ENCODE data around the gene TMEM120B. TPM values are rescaled to one million over a fixed set of nuclear protein-coding genes. Genes with fewer than 3 reads are reported as not detected.

The TMEM120B gene
- total and polyA plus RNA-seq, 7 donors, result 11.0 to 29.7 (median 12.7) TPM

- DNase-seq (peak; percentile 58 to 84), ATAC-seq (peak in 3 of 4 donors; percentile 17 to 24 (median 18))
- no peak for TF ChIP-seq CTCF (IDR thresholded peaks at IDR 0.05)
- Histone ChIP-seq H3K36me3 (ENCODE audit: insufficient read depth in 1 of 2, low read depth in 1 of 2) (peaks cover 0 to 12% of the 10 kb centered on the region in 2 donors), H3K27me3 (ENCODE audit: insufficient read depth in 3 of 3, low read length in 2 of 3) (no peaks in the 10 kb centered on the region), H3K4me3 (peak within 1 kb of the TSS; percentile 86), H3K27ac (peak within 1 kb of the TSS; percentile 100), H3K9me3 (no peaks in the 10 kb centered on the region), H3K4me1 (peaks cover 27% of the 10 kb centered on the region)
- 0 to 6% (median 1%) methylated on average over 3 to 74 of the region's 74 CpGs for WGBS, 3 donors
- intact Hi-C loops (cut with DNase I), result no loop called here
Measured at GRCh38 chr12:121803861-121804416, 91.4 kb downstream of the TMEM120B start, which contains the start of gene SETD1B. Gene SETD1B (plus strand): TSS chr12:121804009. CDS start chr12:121804738, 729 bp downstream.

GRCh38 chr12:121804417-121805111 is 92.0 kb downstream of the TMEM120B start:
- ATAC-seq (no peak), DNase-seq (peak; percentile 34 to 66)
- WGBS, 3 donors, result 1% methylated on average over 38 to 63 of the region's 63 CpGs
- Histone ChIP-seq H3K36me3 (ENCODE audit: insufficient read depth in 1 of 2, low read depth in 1 of 2) (peaks cover 0 to 18% of the 10 kb centered on the region in 2 donors), H3K9me3 (no peaks in the 10 kb centered on the region), H3K27ac (peak overlapping the region; percentile 100), H3K4me3 (peak overlapping the region; percentile 86), H3K4me1 (peaks cover 24% of the 10 kb centered on the region), H3K27me3 (ENCODE audit: insufficient read depth in 3 of 3, low read length in 2 of 3) (no peaks in the 10 kb centered on the region)
- no peak for TF ChIP-seq CTCF (IDR thresholded peaks at IDR 0.05)
- intact Hi-C loops (cut with DNase I), result no loop called here

GRCh38 chr12:121805171-121806008 is 92.8 kb downstream of the TMEM120B start:
- peak overlapping the region; percentile 100 for H3K27ac ChIP-seq
- no peaks in the 10 kb centered on the region for H3K27me3 ChIP-seq (ENCODE audit: insufficient read depth in 3 of 3, low read length in 2 of 3)
- peaks cover 0 to 26% of the 10 kb centered on the region in 2 donors for H3K36me3 ChIP-seq (ENCODE audit: insufficient read depth in 1 of 2, low read depth in 1 of 2)
- H3K4me3 ChIP-seq, result peak overlapping the region; percentile 86
- peak; percentile 17 to 55 for DNase-seq
- peaks cover 24% of the 10 kb centered on the region for H3K4me1 ChIP-seq
- intact Hi-C loops (cut with DNase I), result no loop called here
- no peak for TF ChIP-seq CTCF (IDR thresholded peaks at IDR 0.05)
- no peaks in the 10 kb centered on the region for H3K9me3 ChIP-seq
- 6 to 11% (median 7%) methylated on average over 45 of the region's 45 CpGs for WGBS, 3 donors
- ATAC-seq, result no peak

GRCh38 chr12:121806009-121806545 is 93.5 kb downstream of the TMEM120B start:
- no peaks in the 10 kb centered on the region for H3K9me3 ChIP-seq
- no peak for TF ChIP-seq CTCF (IDR thresholded peaks at IDR 0.05)
- WGBS, 3 donors, result 13 to 27% (median 14%) methylated on average over 16 of the region's 16 CpGs
- ATAC-seq (no peak), DNase-seq (peak in 1 of 2 donors; percentile 21)
- intact Hi-C loops (cut with DNase I), result no loop called here
- peaks cover 3 to 33% of the 10 kb centered on the region in 2 donors for H3K36me3 ChIP-seq (ENCODE audit: insufficient read depth in 1 of 2, low read depth in 1 of 2)
- peak overlapping the region; percentile 100 for H3K27ac ChIP-seq
- no peaks in the 10 kb centered on the region for H3K27me3 ChIP-seq (ENCODE audit: insufficient read depth in 3 of 3, low read length in 2 of 3)
- peak overlapping the region; percentile 86 for H3K4me3 ChIP-seq
- H3K4me1 ChIP-seq, result peaks cover 30% of the 10 kb centered on the region
